Keratinocyte (primary cell): ENCODE results near the gene EBF3.

Experiments
- EZH2 ChIP-seq: IDR thresholded peaks from one replicate; pipeline ENCODE4 v1.6.1; 2012; ENCODE audit warnings: inconsistent platforms, mild to moderate bottlenecking, low read length, moderate library complexity
- TF ChIP-seq, protein P1 (sequence below), 3 experiments: IDR thresholded peaks in 1 of 3; conservative IDR thresholded peaks in 1 of 3; optimal IDR thresholded peaks in 1 of 3; 2 replicates in 2 of 3; 3 replicates in 1 of 3; pipeline versions ENCODE3 to v1.5.1; 2011; ENCODE audit warnings: low read length in 3 of 3, mild to moderate bottlenecking in 3 of 3, moderate library complexity in 2 of 3, control low read depth in 1 of 3, inconsistent platforms in 1 of 3; ENCODE audit not compliant: insufficient read depth in 2 of 3; ENCODE audit errors: extremely low read depth in 1 of 3

DNA sequence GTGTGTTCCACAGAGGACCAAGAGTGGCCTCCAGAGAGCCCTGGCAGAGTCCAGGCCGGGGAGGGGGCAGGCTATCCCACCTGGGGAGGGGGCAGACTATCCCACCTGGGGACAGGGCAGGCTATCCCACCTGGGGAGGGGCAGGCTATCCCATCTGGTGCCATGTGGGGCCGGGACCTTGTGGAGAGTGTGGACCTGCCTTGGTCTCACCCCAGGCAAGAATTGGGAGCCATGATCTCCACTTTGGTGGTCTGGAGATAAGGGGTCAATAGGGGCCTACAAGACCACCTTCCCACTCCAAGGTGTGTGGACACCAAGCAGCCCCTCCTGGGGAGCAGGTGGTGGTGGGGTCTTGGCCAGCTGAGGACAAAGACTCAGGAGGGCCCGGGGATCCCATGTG is 138.2 kb downstream of the EBF3 start:
- TF ChIP-seq, protein P1, sequence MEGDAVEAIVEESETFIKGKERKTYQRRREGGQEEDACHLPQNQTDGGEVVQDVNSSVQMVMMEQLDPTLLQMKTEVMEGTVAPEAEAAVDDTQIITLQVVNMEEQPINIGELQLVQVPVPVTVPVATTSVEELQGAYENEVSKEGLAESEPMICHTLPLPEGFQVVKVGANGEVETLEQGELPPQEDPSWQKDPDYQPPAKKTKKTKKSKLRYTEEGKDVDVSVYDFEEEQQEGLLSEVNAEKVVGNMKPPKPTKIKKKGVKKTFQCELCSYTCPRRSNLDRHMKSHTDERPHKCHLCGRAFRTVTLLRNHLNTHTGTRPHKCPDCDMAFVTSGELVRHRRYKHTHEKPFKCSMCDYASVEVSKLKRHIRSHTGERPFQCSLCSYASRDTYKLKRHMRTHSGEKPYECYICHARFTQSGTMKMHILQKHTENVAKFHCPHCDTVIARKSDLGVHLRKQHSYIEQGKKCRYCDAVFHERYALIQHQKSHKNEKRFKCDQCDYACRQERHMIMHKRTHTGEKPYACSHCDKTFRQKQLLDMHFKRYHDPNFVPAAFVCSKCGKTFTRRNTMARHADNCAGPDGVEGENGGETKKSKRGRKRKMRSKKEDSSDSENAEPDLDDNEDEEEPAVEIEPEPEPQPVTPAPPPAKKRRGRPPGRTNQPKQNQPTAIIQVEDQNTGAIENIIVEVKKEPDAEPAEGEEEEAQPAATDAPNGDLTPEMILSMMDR (optimal IDR thresholded peaks at IDR 0.05 in 1 of 3, IDR thresholded peaks at IDR 0.05 in 1 of 3, conservative IDR thresholded peaks at IDR 0.05 in 1 of 3; ENCODE audit: extremely low read depth in 1 of 3, insufficient read depth in 2 of 3, low read length in 3 of 3): no peak
- no peak for TF ChIP-seq EZH2
